H9 (cell line): Measurements from ENCODE around the gene LUZP2. TPM values are rescaled to one million over a fixed set of nuclear protein-coding genes. Genes with fewer than 3 reads are reported as not detected.

Source experiments
- DNase-seq: peaks from one replicate; pipeline ENCODE4 v3.0.0-alpha.2; 2017
- H2AFZ ChIP-seq: one replicate; pipeline ENCODE4 v1.6.1; 2013; ENCODE audit warnings: mild to moderate bottlenecking, low read length, control low read depth, moderate library complexity
- H2AK5ac ChIP-seq: 2 replicates; pipeline ENCODE4 v1.6.1; 2013; ENCODE audit warnings: low read length, control low read depth, mixed read lengths; ENCODE audit not compliant: insufficient read length
- H2BK120ac ChIP-seq: one replicate; pipeline ENCODE4 v1.6.1; 2013; ENCODE audit warnings: low read depth, mild to moderate bottlenecking, low read length, control low read depth, inconsistent platforms; ENCODE audit not compliant: poor library complexity, severe bottlenecking
- H2BK12ac ChIP-seq: 2 replicates; pipeline ENCODE4 v1.6.1; 2013; ENCODE audit warnings: low read length, control low read depth, mixed read lengths, low read depth; ENCODE audit not compliant: insufficient read length
- H2BK15ac ChIP-seq: 2 replicates; pipeline ENCODE4 v1.6.1; 2013; ENCODE audit warnings: low read depth, low read length, control low read depth
- H2BK20ac ChIP-seq: one replicate; pipeline ENCODE4 v1.6.1; 2013; ENCODE audit warnings: low read depth, mild to moderate bottlenecking, low read length, control low read depth, inconsistent platforms; ENCODE audit not compliant: poor library complexity, severe bottlenecking
- H2BK5ac ChIP-seq: 2 replicates; pipeline ENCODE4 v1.6.1; 2013; ENCODE audit warnings: low read length, control low read depth, mixed read lengths; ENCODE audit not compliant: insufficient read length
- H3K14ac ChIP-seq: 2 replicates; pipeline ENCODE4 v1.6.1; 2013; ENCODE audit warnings: low read length, control low read depth; ENCODE audit not compliant: insufficient read depth
- H3K18ac ChIP-seq: 2 replicates; pipeline ENCODE4 v1.6.1; 2013; ENCODE audit warnings: low read depth, mild to moderate bottlenecking, mixed read lengths, low read length, control low read depth; ENCODE audit not compliant: insufficient read length
- H3K23ac ChIP-seq: 2 replicates; pipeline ENCODE4 v1.6.1; 2013; ENCODE audit warnings: low read length, control low read depth, mixed read lengths, low read depth; ENCODE audit not compliant: insufficient read length
- H3K23me2 ChIP-seq: 2 replicates; pipeline ENCODE4 v1.6.1; 2013; ENCODE audit warnings: low read depth, mild to moderate bottlenecking, mixed read lengths, low read length, control low read depth; ENCODE audit not compliant: insufficient read length, poor library complexity, severe bottlenecking
- H3K27ac ChIP-seq: 2 replicates; pipeline ENCODE4 v1.5.1; 2013; ENCODE audit warnings: low read length, control low read depth, mixed read lengths, low read depth; ENCODE audit not compliant: insufficient read length
- H3K27me3 ChIP-seq: 2 replicates; pipeline ENCODE4 v1.6.1; 2013; ENCODE audit warnings: low read length, control low read depth, inconsistent platforms; ENCODE audit not compliant: insufficient read depth
- H3K4ac ChIP-seq: 2 replicates; pipeline ENCODE4 v1.6.1; 2013; ENCODE audit warnings: low read depth, mild to moderate bottlenecking, control low read depth, inconsistent platforms, low read length, moderate library complexity
- H3K4me1 ChIP-seq: 2 replicates; pipeline ENCODE4 v1.6.1; 2013; ENCODE audit warnings: low read length, control low read depth, inconsistent platforms; ENCODE audit not compliant: insufficient read depth
- H3K4me2 ChIP-seq: 2 replicates; pipeline ENCODE4 v1.6.1; 2013; ENCODE audit warnings: low read length, control low read depth, mixed read lengths; ENCODE audit not compliant: insufficient read length, insufficient read depth
- H3K56ac ChIP-seq: 2 replicates; pipeline ENCODE4 v1.6.1; 2013; ENCODE audit warnings: low read depth, mild to moderate bottlenecking, mixed read lengths, low read length, control low read depth; ENCODE audit not compliant: insufficient read length
- H3K79me1 ChIP-seq: 2 replicates; pipeline ENCODE4 v1.6.1; 2013; ENCODE audit warnings: low read depth, mild to moderate bottlenecking, moderate library complexity, low read length, control low read depth, inconsistent platforms; ENCODE audit not compliant: insufficient read depth, poor library complexity, severe bottlenecking
- H3K79me2 ChIP-seq: 2 replicates; pipeline ENCODE4 v1.6.1; 2013; ENCODE audit warnings: low read length, control low read depth, inconsistent platforms; ENCODE audit not compliant: insufficient read depth
- H3K9ac ChIP-seq: 2 replicates; pipeline ENCODE4 v1.6.1; 2013; ENCODE audit warnings: low read length, control low read depth, mixed read lengths; ENCODE audit not compliant: insufficient read length; ENCODE audit errors: extremely low read depth
- H3K9me3 ChIP-seq: one replicate; pipeline ENCODE4 v1.6.1; 2013; ENCODE audit warnings: low read depth, low read length, inconsistent platforms; ENCODE audit not compliant: control insufficient read depth
- H3T11ph ChIP-seq: one replicate; pipeline ENCODE4 v1.6.1; 2013; ENCODE audit warnings: mild to moderate bottlenecking, low read length, control low read depth, inconsistent platforms
- H4K20me1 ChIP-seq: one replicate; pipeline ENCODE4 v1.6.1; 2013; ENCODE audit not compliant: control insufficient read depth, insufficient read length, insufficient read depth
- H4K5ac ChIP-seq: 2 replicates; pipeline ENCODE4 v1.6.1; 2013; ENCODE audit warnings: low read depth, mild to moderate bottlenecking, mixed read lengths, low read length, control low read depth; ENCODE audit not compliant: insufficient read length
- H4K8ac ChIP-seq: replicated peaks from 2 replicates; pipeline ENCODE4 v1.6.1; 2013; ENCODE audit warnings: low read length, control low read depth, mixed read lengths, low read depth; ENCODE audit not compliant: insufficient read length
- H4K91ac ChIP-seq: 2 replicates; pipeline ENCODE4 v1.6.1; 2013; ENCODE audit warnings: low read depth, mild to moderate bottlenecking, moderate library complexity, mixed read lengths, low read length, control low read depth; ENCODE audit not compliant: insufficient read length
- H3K27ac Mint-ChIP-seq, 3 experiments: 2 replicates in 2 of 3; 3 replicates in 1 of 3; pipeline ENCODE4 v1.8.0; 2020 to 2021; ENCODE audit warnings: mixed read lengths in 3 of 3, mild to moderate bottlenecking in 1 of 3, moderate library complexity in 1 of 3
- H3K27me3 Mint-ChIP-seq: 2 replicates; pipeline ENCODE4 v1.8.0; 2021; ENCODE audit warnings: low read depth, mild to moderate bottlenecking, moderate library complexity, mixed read lengths
- H3K36me3 Mint-ChIP-seq, 3 experiments: 2 replicates in 2 of 3; 3 replicates in 1 of 3; pipeline ENCODE4 v1.8.0; 2020 to 2021; ENCODE audit warnings: low read depth in 3 of 3, mixed read lengths in 3 of 3; ENCODE audit not compliant: insufficient read depth in 1 of 3
- H3K4me1 Mint-ChIP-seq, 2 experiments: 2 replicates each; pipeline ENCODE4 v1.8.0; 2020; ENCODE audit warnings: mixed read lengths in 2 of 2
- H3K4me3 Mint-ChIP-seq, 2 experiments: 2 replicates in 1 of 2; 3 replicates in 1 of 2; pipeline ENCODE4 v1.8.0; 2020 to 2021; ENCODE audit warnings: mild to moderate bottlenecking in 2 of 2, mixed read lengths in 2 of 2, moderate library complexity in 1 of 2
- H3K9me3 Mint-ChIP-seq, 2 experiments: 2 replicates in 1 of 2; 3 replicates in 1 of 2; pipeline ENCODE4 v1.8.0; 2020; ENCODE audit warnings: mild to moderate bottlenecking in 2 of 2, mixed read lengths in 2 of 2, moderate library complexity in 1 of 2
- WGBS: extraction: QIAGEN DNeasy Blood & Tissue Kit; methylation state at CpG from one replicate; pipeline ENCODE4 v1.1.7; 2013; ENCODE audit warnings: missing lambda C conversion rate, low lambda C conversion rate, mixed read lengths; ENCODE audit not compliant: insufficient read length; ENCODE audit errors: extremely low coverage; 5-methylcytosine and 5-hydroxymethylcytosine counted together
- total RNA-seq: library from RNA; stranded (reverse); gene quantifications from 2 replicates; pipeline ENCODE4 v1.2.1, GENCODE V29; 2021
- TF ChIP-seq, protein P1 (sequence below): fragments of 200-600 bp; sonication (generic); conservative IDR thresholded peaks from 3 replicates; pipeline ENCODE4 v1.8.0; 2021; ENCODE audit warnings: antibody characterized with exemption, mild to moderate bottlenecking

LUZP2 gene
- total RNA-seq, 1 experiment from 2014 or later: 25.4 TPM

GRCh38 chr11:24589064-24589463, 92.2 kb downstream of the LUZP2 start:
- Histone ChIP-seq H3K9ac (no peak overlapping the region), H2BK5ac (no peak overlapping the region), H2BK120ac (no peak overlapping the region), H4K20me1 (no peaks in the 10 kb centered on the region), H3K4me1 (no peaks in the 10 kb centered on the region), H3K27ac (no peak overlapping the region), H2BK20ac (no peak overlapping the region), H3K23ac (no peak overlapping the region), H3K4ac (no peak overlapping the region), H2BK15ac (no peak overlapping the region), H3K18ac (no peak overlapping the region), H3K9me3 (no peaks in the 10 kb centered on the region), H3K27me3 (no peaks in the 10 kb centered on the region), H3K56ac (no peak overlapping the region), H2AK5ac (no peak overlapping the region), H3K23me2 (no peaks in the 10 kb centered on the region), H3T11ph (no peak overlapping the region), H3K79me1 (no peaks in the 10 kb centered on the region), H3K4me2 (no peak overlapping the region), H4K91ac (no peak overlapping the region), H3K79me2 (no peaks in the 10 kb centered on the region), H4K8ac (no peak overlapping the region), H2AFZ (no peak overlapping the region), H3K14ac (no peak overlapping the region), H2BK12ac (no peak overlapping the region), H4K5ac (no peak overlapping the region)
- WGBS: no CpG with 5 or more reads among the region's 1 CpG
- no peaks in the 10 kb centered on the region for H3K36me3 Mint-ChIP-seq
- peak overlapping the region in 2 of 3 experiments; percentile 5 to 30; a peak in 3 of 7 replicates for H3K27ac Mint-ChIP-seq
- no peaks in the 10 kb centered on the region for H3K4me1 Mint-ChIP-seq
- TF ChIP-seq, protein P1, sequence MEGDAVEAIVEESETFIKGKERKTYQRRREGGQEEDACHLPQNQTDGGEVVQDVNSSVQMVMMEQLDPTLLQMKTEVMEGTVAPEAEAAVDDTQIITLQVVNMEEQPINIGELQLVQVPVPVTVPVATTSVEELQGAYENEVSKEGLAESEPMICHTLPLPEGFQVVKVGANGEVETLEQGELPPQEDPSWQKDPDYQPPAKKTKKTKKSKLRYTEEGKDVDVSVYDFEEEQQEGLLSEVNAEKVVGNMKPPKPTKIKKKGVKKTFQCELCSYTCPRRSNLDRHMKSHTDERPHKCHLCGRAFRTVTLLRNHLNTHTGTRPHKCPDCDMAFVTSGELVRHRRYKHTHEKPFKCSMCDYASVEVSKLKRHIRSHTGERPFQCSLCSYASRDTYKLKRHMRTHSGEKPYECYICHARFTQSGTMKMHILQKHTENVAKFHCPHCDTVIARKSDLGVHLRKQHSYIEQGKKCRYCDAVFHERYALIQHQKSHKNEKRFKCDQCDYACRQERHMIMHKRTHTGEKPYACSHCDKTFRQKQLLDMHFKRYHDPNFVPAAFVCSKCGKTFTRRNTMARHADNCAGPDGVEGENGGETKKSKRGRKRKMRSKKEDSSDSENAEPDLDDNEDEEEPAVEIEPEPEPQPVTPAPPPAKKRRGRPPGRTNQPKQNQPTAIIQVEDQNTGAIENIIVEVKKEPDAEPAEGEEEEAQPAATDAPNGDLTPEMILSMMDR: no peak
- no peak overlapping the region for H3K4me3 Mint-ChIP-seq
- H3K9me3 Mint-ChIP-seq: no peaks in the 10 kb centered on the region
- DNase-seq: no peak
- H3K27me3 Mint-ChIP-seq: no peaks in the 10 kb centered on the region
